Activated gamma-delta T cell treated with Interleukin-2 at 50 U/mL for 16 hours (primary cell): Measurements from ENCODE around the gene EGFL7.
A peak's percentile ranks its signal among the peaks of the same experiment; 100 is the strongest.

ENCODE experiments used
- DNase-seq: peaks from one replicate; pipeline ENCODE4 v3.0.0-alpha.2; 2020

Gene EGFL7

DNA sequence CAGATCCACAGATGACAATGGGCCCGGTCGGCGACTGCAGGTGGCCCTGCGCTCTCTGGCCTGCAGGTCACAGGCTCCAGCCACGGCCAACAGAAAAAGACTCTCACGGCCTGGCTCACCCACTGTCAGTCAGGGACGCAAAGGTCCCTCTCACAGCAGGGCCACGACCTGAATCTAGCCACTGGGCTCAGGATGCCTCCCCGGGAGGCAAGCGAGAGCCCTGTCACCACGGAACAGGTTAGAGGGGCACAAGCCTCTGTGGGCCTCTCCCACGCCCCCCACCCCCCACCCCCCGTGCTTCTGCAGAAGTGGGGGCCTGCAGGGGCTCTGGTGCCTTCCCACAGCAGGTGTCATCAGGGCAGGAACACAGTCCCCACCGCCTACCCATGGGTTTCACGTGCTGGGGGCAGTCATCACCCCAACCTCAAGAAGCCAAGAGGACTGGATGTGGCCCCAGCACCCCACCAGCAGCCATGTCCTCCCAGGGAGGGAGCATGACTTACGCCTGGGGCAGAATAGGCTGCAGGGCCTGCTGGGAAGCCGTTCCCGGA is 17.3 kb upstream of the EGFL7 start:
- DNase-seq = no peak

DNA sequence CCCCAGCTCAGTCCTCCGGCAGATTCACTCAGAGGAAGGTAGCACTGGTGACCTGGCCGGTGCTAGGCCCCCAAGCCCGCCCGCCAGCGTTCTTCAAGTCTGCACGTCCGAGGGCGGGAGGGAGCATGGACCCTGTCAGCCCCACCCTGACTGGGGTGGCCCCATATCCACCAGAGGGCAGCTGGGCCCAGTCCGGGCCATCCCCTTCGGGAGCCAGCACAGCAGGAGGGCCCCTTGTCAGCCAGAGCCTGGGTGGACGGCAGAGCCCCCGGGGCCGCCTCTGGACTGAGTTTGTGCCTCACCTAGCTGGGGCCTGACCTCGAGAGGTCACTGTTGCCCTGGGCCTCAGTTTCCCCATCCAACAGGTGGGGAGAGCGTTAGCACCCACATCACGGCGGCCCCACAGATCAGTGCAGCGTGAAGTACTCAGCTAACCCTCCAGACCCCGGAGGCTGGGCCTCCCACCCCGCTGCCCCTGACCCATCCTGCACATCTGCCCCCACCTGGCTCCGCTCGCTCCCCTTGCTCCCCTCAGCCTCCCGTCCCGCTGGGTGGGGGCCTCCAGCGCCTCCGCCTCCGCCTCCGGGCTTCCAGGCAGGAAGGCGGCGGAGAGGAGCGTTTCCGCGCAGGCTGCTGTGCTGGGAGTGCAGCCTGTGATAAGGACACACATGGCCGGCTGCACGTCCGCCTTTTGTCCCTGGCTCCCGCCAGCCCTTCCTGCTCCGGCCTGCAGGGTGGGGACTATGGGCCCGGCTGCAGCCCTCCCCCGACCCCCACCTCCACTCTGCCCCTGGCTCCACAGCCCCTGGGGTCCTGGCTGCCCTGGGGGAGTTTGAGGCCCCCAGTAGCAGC is 16.6 kb upstream of the EGFL7 start:
- DNase-seq = no peak

DNA sequence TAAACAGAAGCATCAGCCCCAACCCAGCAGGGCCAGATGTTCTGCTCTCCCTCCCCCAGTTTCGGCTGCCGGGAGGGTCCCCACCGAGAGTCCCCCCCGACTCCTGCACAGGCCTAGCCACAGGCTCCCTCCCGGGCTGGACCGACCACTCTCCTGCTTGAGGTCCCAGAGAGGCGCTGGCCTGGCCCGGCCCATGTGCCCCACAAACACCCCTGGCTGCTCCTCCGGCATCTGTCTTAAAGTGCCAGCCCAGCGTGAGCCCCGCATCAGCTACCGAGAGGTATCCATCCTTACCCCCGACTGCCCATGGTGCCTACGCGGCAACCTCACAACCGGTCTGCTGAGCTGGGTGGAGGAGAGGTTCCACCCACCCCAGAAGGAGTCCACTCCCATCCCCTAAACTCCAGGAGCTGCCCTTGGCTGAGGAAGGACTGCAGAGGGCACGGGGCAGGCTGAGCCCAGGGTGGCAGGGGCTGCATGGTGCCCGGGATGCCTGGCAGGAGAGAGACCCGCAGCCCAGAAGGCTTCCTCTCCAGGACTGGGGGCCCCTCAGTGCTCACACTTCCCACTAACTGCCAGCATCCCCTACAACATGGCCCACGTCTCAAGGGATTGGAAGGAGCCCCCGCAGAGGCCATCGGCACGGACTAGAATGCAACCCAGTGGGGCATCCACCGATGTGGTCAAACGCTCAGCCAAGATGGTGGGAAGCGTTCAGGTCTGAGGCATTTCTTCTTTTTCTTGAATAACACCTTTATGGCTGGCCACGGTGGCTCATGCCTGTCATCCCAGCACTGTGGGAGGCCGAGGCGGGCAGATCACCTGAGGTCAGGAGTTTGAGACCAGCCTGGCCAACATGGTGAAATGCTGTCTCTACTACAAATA is 15.6 kb upstream of the EGFL7 start:
- no peak for DNase-seq

- no peak for DNase-seq
Measured at GRCh38 chr9:136648751-136649150, 14.0 kb upstream of the EGFL7 start.

- no peak for DNase-seq
Measured at GRCh38 chr9:136650021-136650420, 12.7 kb upstream of the EGFL7 start.

GRCh38 chr9:136650648-136651047 is 12.1 kb upstream of the EGFL7 start:
- DNase-seq = no peak

DNA sequence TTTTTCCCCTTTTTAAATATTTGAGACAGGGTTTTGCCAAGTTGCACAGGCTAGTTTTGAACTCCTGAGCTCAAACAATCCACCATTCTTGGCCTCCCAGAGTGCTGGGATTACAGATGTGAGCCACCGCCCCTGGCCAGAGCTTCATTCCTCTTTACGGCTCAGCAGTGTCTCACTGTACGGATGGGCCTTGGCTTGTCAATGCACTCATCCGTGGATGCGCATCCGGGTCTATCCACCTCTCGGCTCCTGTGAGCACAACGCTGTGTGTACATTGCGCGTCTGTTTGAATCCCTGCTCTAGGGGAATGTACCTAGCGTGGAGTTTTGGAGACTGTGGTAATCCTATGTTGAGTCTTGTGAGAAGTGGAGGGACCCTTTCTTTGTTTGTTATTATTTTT is 10.9 kb upstream of the EGFL7 start:
- DNase-seq = no peak

GRCh38 chr9:136653323-136654079 is 9.2 kb upstream of the EGFL7 start:
- DNase-seq = no peak

DNA sequence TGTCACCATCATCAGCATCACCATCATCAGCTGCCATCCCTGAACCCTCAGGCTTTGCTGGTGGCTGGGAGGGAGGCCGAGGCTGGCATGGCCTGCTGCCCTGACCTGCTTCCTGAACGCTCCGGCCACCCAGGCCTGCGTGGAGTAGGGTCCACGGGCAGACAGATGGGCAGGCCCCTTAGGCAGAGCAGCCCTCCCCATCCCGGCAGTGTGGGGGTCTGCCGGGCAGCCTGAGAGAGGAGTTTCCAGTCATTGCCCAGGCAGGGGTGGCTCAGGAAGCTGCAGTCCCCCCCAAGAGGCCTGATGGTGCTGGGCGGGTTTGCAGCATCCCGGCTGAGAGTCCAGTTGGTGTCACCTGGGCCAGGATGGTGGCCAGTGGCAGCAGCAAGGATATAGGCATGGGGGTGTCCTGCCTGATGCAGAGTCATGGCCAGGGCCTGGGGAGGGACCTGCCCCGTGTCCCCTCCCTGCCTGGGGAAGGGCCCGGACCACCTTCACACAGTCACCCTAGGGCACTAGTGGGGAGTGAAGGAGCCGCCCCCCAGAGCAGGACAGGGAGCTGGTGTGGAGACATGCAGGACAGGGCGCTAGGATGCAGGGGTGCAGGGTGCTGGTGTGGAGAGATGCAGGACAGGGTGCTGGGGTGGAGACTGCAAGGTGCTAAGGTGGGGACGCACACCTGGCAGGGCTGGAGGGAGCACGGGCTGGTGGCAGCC is 7.7 kb upstream of the EGFL7 start:
- DNase-seq = no peak

DNA sequence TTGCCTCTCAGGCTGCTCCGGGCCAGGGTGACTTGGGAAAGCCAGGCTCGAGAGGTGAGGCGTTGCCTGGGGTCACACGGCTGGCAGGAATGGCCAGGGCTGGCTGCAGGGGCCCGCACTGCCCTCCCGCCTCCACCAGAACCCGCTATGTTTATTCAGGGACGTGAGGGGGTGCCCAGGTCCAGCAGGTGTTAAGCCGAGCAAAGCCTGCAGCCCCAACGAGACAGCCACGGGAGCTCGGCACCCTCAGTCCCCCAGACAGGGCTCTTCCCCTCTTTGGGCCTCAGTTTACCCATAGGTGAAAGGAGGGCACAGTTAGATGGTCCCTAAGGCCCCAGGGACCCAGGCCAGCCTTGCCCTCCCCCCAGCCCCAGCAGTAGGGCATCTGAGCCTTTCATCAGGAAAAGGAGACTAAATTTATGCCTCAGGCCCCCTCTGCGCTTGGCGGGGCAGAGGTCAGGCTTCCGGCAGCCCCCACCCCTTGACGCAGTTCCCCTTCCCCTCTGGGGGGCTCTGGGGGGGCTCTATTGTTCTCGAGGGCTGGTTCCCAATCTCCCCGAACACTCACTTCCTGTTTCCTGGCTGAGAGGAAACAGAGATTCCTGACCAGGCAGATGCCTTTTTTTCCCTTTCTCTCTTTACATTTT is 7.1 kb upstream of the EGFL7 start:
- no peak for DNase-seq

GRCh38 chr9:136656183-136656738 is 6.5 kb upstream of the EGFL7 start:
- no peak for DNase-seq

DNA sequence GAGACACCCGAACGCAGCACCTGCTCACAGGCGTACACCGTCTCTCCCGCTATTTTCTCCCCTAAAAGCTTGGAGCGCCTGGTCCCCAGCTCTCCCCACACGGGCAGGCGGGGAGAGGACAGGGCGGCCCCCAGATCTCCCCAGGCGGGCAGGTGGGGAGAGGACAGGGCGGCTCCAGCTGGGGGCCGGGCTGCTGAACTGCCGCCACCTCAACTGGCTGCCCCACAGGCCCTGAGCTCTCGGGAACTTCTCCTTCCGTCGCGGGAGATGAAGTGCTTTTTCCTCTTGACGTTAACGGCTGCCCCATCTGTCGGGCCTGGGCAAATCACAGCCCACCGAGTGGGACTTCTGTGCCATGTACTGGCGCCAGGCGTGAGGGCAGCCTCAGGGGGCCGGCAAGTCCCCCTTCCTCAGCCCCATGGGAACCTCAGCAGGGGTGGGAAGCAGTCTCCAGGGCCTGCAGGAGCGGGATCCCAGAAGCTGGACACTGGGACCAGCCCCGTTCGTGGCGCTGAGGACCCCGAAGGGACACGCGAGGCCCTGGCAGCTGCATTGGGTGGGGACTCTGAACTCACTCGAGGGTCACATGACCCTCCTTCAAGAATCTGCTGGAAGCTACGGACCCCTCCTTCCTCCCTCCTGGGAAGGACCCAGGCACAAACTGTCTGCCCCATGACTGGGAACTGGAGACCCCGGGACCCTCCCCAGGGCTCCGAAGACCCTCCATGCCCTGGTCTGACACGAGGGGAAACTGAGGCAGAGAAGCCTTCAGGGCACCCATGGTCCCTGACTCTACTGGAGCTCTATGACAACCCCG is 5.7 kb upstream of the EGFL7 start:
- no peak for DNase-seq

- no peak for DNase-seq
Measured at GRCh38 chr9:136657974-136658848, 4.5 kb upstream of the EGFL7 start.

GRCh38 chr9:136658849-136659535 is 3.7 kb upstream of the EGFL7 start:
- peak; percentile 30 for DNase-seq

- no peak for DNase-seq
Measured at GRCh38 chr9:136659861-136660784, 2.6 kb upstream of the EGFL7 start.

- no peak for DNase-seq
Measured at GRCh38 chr9:136660971-136661550, 1.7 kb upstream of the EGFL7 start.

DNA sequence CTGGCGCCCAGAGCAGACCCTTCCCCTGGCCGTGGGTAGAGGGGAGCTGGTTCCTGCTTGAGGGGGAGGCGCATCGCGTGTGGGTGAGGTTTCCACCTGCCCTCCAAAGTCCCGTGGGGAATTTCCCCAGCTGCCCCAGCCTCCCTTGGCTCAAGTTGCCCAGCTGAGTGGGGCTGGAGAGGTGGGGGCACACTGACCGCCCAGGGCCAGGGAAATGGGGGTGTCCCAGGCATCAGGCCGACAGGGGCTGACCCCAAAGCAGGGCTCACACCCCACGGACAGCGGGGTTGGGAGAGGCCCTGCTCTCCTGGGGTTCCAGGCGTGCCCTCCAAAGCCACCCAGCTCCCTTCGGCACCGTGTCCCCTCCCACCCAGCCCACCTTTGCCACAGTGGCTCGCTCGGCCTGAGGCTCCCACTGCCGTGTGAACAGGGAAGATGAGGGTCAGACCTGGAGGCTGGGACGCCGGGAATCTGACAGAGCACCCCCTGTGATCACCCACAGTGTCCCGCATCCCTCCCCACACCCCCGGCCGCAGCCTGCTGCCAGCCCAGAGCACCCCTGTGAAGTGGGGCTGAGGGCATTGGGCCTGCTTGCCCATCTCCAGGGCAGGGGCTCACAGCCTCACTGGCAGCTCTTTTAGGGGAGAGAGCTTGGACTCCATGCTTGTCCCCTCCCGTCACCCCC is 933 bp upstream of the EGFL7 start:
- DNase-seq = no peak
